DND-41 (cell line): ENCODE results near the gene ARHGEF2.
A peak's percentile ranks its signal among the peaks of the same experiment; 100 is the strongest.

ENCODE experiments used
- EZH2 ChIP-seq: IDR thresholded peaks from 3 replicates; pipeline ENCODE4 v1.6.1; 2012; ENCODE audit warnings: borderline replicate concordance, low read depth, mild to moderate bottlenecking, moderate library complexity, low read length, inconsistent platforms; ENCODE audit not compliant: severe bottlenecking
- TF ChIP-seq, protein P1 (sequence below): IDR thresholded peaks from 2 replicates; pipeline ENCODE4 v1.5.1; 2012; ENCODE audit warnings: borderline replicate concordance, low read length, moderate library complexity, mild to moderate bottlenecking; ENCODE audit not compliant: poor library complexity, severe bottlenecking; ENCODE audit errors: extremely low read depth

DNA sequence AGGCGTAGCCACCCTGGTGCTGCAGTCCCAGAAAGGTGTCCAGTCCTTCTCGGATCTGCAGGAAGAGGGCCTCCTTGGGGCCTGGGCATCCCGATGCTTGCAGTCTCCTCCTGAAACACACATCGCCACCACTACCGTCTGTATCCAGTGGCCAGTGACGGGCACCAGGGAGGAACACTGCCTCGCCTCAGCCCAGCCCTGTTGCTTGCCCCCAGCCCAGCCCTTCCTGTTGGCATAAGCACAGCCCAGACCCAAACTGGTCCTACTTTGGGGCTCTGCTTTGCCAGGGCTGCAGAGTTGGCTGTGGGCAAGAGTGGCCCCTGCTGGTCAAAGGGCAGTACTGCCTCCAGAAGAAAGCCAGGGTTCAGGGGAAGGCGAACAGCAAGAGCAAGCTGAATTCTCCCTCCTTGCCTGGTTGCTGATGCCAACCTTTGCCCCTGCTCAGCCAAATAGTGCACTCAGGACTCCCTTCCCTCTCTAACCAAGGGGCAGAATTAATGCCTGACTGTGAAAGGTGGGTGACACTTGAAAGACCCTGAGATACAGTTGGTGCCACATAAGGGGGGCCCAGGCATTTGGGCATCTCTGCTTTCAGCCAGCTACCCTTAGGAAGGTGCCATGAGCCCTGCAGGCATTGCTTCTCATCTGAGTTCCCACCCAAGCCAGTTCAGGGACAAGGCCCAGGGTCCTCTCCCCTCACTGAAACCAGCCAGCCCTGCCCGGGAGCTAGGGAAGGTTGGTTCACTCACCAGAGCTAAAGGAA, 11.1 kb upstream of the ARHGEF2 start:
- TF ChIP-seq, protein P1, sequence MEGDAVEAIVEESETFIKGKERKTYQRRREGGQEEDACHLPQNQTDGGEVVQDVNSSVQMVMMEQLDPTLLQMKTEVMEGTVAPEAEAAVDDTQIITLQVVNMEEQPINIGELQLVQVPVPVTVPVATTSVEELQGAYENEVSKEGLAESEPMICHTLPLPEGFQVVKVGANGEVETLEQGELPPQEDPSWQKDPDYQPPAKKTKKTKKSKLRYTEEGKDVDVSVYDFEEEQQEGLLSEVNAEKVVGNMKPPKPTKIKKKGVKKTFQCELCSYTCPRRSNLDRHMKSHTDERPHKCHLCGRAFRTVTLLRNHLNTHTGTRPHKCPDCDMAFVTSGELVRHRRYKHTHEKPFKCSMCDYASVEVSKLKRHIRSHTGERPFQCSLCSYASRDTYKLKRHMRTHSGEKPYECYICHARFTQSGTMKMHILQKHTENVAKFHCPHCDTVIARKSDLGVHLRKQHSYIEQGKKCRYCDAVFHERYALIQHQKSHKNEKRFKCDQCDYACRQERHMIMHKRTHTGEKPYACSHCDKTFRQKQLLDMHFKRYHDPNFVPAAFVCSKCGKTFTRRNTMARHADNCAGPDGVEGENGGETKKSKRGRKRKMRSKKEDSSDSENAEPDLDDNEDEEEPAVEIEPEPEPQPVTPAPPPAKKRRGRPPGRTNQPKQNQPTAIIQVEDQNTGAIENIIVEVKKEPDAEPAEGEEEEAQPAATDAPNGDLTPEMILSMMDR, result peak; percentile 99
- TF ChIP-seq EZH2, result no peak
